Activated CD8-positive, alpha-beta memory T cell treated with anti-CD3 and anti-CD28 coated beads, Interleukin-2, amount 50 U/mL, for 4 hours (primary cell): Measurements from ENCODE around the gene SYCP2.

Experiments used
- DNase-seq: peaks from one replicate; pipeline ENCODE4 v3.0.0-alpha.2; 2020

SYCP2 gene

DNA sequence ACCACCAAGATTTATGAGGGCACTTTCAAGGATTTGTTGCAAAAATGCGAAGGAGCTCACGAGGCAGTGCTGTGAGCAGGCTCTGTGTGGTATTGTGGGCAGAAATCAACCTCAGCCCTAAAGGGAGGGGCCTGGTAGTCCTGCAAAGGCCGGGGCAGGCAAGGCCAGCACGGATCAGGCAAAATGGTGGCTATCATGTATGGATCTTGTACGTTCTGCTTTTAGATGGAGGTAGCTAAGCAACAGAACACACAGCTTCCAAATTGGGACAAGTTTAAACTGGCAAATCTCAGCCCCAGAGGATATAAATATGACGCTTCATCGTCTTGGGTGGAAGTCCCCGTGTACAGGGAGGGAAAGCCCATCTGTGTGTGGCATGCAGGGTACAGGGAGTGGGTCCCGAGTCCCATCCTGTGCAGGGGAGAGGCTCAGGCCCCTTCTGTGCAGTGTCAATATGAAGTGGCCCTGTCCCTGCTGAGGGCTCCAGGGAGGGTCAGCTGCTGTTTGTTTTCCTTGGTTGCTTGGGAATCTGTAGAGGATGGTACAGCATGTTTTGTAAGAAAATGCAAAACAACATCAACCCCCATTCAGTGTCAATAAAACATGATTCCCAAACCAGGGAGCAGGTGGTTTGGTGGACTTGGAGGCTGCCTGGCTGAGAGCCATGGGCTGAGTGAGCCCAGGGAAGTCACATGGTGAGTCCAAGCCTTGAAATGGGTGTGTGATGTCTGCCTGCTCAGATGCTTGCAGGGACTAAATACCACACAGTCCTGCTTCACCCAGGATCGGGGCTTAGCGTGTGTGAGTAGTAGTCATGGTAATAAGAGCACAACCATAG is 113.0 kb downstream of the SYCP2 start:
- no peak for DNase-seq

- DNase-seq, result no peak
These were observed 113.8 kb downstream of the SYCP2 start for GRCh38 chr20:59819496-59820203.

- no peak for DNase-seq
These were observed 114.5 kb downstream of the SYCP2 start for GRCh38 chr20:59818911-59819310.

DNA sequence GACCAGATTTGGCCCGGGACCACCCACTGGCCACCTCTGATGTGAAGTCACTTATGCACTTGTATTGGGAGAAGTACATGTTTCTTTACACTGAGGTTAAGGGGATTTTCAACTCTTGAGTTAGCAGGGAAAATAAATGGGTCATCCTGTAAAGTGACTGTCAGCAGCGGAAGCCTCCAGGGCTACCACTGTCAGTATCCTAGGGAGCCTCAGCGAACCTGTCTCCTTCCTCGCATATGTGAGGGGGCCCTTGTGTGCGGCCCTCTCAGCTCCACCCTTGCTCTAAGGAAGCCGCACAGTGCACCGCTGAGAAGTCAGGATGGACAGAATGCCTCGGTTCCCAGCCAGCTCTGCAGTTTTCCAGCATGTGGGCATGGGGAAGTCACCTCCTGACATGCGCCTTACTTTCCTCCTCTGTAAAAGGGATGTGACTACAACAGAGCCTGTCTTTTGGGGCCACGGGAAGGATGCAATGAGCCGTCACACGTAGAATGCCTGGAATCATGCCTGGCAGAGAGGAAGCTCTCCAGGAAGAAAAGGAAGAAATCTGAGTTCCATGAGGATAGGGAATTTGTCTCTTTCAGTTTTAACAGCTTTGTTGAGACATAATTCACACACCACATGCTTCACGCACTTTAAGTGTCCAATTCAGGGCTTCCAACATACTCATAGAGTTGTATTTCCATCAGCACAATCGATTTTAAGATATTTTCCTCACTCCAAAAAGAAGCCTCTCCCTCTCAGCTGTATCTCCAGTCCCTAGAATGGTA is 115.4 kb downstream of the SYCP2 start:
- no peak for DNase-seq

GRCh38 chr20:59817406-59817805 is 116.0 kb downstream of the SYCP2 start:
- no peak for DNase-seq

GRCh38 chr20:59816146-59816738 is 117.2 kb downstream of the SYCP2 start:
- DNase-seq, result no peak

DNA sequence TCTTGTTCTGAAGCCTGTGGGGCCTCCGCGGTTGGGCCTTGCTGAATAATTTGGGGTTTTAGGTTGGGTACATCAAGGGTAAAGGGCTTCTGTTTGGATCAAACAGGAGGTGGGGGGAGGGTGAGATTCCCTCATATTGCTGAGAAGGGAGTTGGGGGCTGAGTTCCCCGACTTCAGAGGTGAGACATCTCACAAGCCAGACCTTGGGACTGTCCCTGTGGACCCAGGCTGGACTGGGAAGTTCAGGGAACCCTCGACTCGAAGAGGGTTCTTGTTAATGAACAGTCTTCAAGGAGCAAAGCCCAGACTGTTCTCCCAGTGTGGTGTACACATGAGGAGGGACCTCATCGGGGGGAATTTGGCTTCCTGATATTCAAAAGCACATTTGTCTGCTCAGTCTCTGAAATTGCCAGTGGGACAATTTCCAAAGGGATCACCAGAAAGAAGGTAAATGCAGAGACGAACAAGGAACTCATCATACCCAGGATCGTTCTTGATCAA is 118.5 kb downstream of the SYCP2 start:
- no peak for DNase-seq

GRCh38 chr20:59813948-59814839 is 119.2 kb downstream of the SYCP2 start:
- DNase-seq, result no peak
